Hepatocyte (in vitro differentiated cells): ENCODE measurements around the gene DRAXIN. TPM values are rescaled to one million over a fixed set of nuclear protein-coding genes. Genes with fewer than 3 reads are reported as not detected.

ENCODE experiments used
- DNase-seq: peaks from one replicate; pipeline ENCODE4 v3.0.0-alpha.2; 2016; ENCODE audit warnings: low spot score
- H2AFZ ChIP-seq: fragments of 200-600 bp; sonication (generic); 2 replicates; pipeline ENCODE4 v1.6.0; 2016; ENCODE audit warnings: antibody characterized with exemption, mild to moderate bottlenecking
- H3K27ac ChIP-seq: fragments of 200-600 bp; sonication (generic); 2 replicates; pipeline ENCODE4 v1.5.1; 2016; ENCODE audit warnings: mild to moderate bottlenecking
- H3K27me3 ChIP-seq: fragments of 200-600 bp; sonication (generic); 2 replicates; pipeline ENCODE4 v1.6.1; 2016
- H3K36me3 ChIP-seq: fragments of 200-600 bp; sonication (generic); replicated peaks from 2 replicates; pipeline ENCODE4 v1.5.1; 2016; ENCODE audit warnings: low read depth; ENCODE audit not compliant: insufficient read depth
- H3K4me1 ChIP-seq: fragments of 200-600 bp; sonication (generic); 2 replicates; pipeline ENCODE4 v1.5.1; 2016; ENCODE audit warnings: mild to moderate bottlenecking, moderate library complexity; ENCODE audit not compliant: insufficient read depth
- H3K4me2 ChIP-seq: fragments of 200-600 bp; sonication (generic); 2 replicates; pipeline ENCODE4 v1.6.0; 2016
- H3K4me3 ChIP-seq: fragments of 200-600 bp; sonication (generic); 2 replicates; pipeline ENCODE4 v1.5.1; 2016; ENCODE audit warnings: mild to moderate bottlenecking
- H3K79me2 ChIP-seq: fragments of 200-600 bp; sonication (generic); 2 replicates; pipeline ENCODE4 v1.6.0; 2017; ENCODE audit warnings: mild to moderate bottlenecking
- H3K9me2 ChIP-seq: fragments of 200-600 bp; sonication (generic); replicated peaks from 2 replicates; pipeline ENCODE4 v1.6.0; 2017; ENCODE audit warnings: mild to moderate bottlenecking; ENCODE audit not compliant: insufficient read depth
- H3K9me3 ChIP-seq: fragments of 200-600 bp; sonication (generic); 2 replicates; pipeline ENCODE4 v1.5.1; 2016; ENCODE audit warnings: low read depth, mild to moderate bottlenecking
- H4K20me1 ChIP-seq: fragments of 200-600 bp; sonication (generic); 2 replicates; pipeline ENCODE4 v1.6.0; 2016; ENCODE audit warnings: mild to moderate bottlenecking; ENCODE audit not compliant: insufficient read depth, poor library complexity, severe bottlenecking
- EZH2 ChIP-seq: fragments of 200-600 bp; sonication (generic); IDR thresholded peaks from 2 replicates; pipeline ENCODE4 v1.6.1; 2016; ENCODE audit warnings: antibody characterized with exemption, mild to moderate bottlenecking, borderline replicate concordance
- EZH2phosphoT487 ChIP-seq: fragments of 200-600 bp; sonication (generic); IDR thresholded peaks from one replicate; pipeline ENCODE4 v1.6.1; 2018; ENCODE audit warnings: antibody characterized with exemption, mild to moderate bottlenecking, low read depth, moderate library complexity; ENCODE audit not compliant: unreplicated experiment, severe bottlenecking
- WGBS: methylation state at CpG from one replicate; pipeline ENCODE4 v1.1.6; 2016; ENCODE audit warnings: low lambda C conversion rate; ENCODE audit errors: missing lambda C conversion rate; 5-methylcytosine and 5-hydroxymethylcytosine counted together
- polyA plus RNA-seq: library from polyadenylated mRNA; unstranded; fragments of >200 nt; fragmentation: Nextera tagmentation; extraction: Ambion mirVana; gene quantifications from 2 replicates; pipeline ENCODE4 v1.2.1, GENCODE V29; 2016
- total RNA-seq: library from RNA; depleted of rRNA; stranded (reverse); fragments of >200 nt; gene quantifications from 2 replicates; pipeline ENCODE4 v1.2.3, GENCODE V29; 2014
- TF ChIP-seq, protein P1 (sequence below): fragments of 200-600 bp; sonication (generic); IDR thresholded peaks from 2 replicates; pipeline ENCODE4 v1.5.1; 2016; ENCODE audit warnings: antibody characterized with exemption, mild to moderate bottlenecking; ENCODE audit not compliant: poor library complexity

Gene DRAXIN
- total and polyA plus RNA-seq, 2 experiments from 2014 or later, result 0.60 TPM; not detected in 1

DNA sequence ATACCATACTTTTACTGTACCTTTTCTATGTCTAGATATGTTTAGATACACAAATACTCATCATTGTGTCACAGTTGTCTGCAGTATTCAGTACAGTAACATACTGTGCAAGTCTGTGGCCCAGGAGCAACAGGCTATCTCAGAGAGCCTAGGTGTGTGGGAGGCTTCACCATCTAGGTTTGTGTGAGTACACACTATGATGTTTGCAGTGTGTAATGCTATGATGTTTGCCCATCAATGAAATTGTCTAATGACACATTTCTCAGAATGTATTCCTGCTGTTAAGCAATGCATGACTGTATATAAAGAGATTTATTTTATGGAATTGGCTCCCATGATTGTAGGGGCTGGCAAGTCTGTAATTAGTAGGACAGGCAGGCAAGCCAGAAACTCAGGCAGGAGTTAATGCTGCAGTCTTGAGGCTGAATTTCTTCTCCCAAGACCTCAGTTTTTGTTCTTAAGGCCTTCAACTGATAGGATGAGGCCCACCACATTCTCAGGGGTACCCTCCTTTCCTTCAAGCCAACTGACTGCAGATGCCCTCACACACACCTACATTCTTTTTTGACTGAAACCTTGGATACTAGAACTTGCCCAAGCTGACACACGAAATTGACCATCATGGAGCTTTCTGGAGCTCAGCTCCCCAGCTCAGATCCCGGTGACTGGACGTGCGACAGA, 36.8 kb downstream of the DRAXIN start:
- H2AFZ ChIP-seq, result no peak overlapping the region
- H3K36me3 ChIP-seq, result no peaks in the 10 kb centered on the region
- no peaks in the 10 kb centered on the region for H3K79me2 ChIP-seq
- no peaks in the 10 kb centered on the region for H3K9me3 ChIP-seq
- no peaks in the 10 kb centered on the region for H3K27me3 ChIP-seq
- 100% methylated on average over 4 of the region's 4 CpGs for WGBS
- no peak for TF ChIP-seq EZH2
- TF ChIP-seq, protein P1, sequence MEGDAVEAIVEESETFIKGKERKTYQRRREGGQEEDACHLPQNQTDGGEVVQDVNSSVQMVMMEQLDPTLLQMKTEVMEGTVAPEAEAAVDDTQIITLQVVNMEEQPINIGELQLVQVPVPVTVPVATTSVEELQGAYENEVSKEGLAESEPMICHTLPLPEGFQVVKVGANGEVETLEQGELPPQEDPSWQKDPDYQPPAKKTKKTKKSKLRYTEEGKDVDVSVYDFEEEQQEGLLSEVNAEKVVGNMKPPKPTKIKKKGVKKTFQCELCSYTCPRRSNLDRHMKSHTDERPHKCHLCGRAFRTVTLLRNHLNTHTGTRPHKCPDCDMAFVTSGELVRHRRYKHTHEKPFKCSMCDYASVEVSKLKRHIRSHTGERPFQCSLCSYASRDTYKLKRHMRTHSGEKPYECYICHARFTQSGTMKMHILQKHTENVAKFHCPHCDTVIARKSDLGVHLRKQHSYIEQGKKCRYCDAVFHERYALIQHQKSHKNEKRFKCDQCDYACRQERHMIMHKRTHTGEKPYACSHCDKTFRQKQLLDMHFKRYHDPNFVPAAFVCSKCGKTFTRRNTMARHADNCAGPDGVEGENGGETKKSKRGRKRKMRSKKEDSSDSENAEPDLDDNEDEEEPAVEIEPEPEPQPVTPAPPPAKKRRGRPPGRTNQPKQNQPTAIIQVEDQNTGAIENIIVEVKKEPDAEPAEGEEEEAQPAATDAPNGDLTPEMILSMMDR, result no peak
- no peak for TF ChIP-seq EZH2phosphoT487
- H3K27ac ChIP-seq, result no peak overlapping the region
- H3K4me1 ChIP-seq, result peaks cover 23% of the 10 kb centered on the region
- no peaks in the 10 kb centered on the region for H3K9me2 ChIP-seq
- H3K4me3 ChIP-seq, result no peak overlapping the region
- H3K4me2 ChIP-seq, result no peak overlapping the region
- DNase-seq, result no peak
- no peaks in the 10 kb centered on the region for H4K20me1 ChIP-seq

DNA sequence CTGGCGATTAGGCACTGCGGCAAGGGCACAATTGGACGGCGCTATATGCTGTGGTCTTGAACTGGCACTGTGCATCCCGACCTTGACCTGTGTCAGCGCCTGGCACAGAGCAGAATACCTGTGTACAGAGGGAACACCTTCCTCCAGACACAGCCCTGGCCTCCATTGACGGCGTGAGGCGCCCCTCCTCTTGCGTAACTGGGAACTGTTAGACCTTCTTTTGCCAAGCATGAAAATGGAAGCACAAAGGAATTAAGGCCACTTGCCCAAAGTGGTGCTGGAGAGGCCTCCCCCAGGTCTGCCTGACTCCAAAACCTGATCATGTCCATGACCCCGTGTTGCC, 37.6 kb downstream of the DRAXIN start:
- no peaks in the 10 kb centered on the region for H3K36me3 ChIP-seq
- H4K20me1 ChIP-seq, result no peaks in the 10 kb centered on the region
- no peaks in the 10 kb centered on the region for H3K79me2 ChIP-seq
- no peak overlapping the region for H3K4me3 ChIP-seq
- no peak overlapping the region for H3K27ac ChIP-seq
- no peak for DNase-seq
- no peak overlapping the region for H2AFZ ChIP-seq
- H3K9me3 ChIP-seq, result no peaks in the 10 kb centered on the region
- H3K4me2 ChIP-seq, result no peak overlapping the region
- TF ChIP-seq, protein P1, result no peak
- no peak for TF ChIP-seq EZH2phosphoT487
- no peak for TF ChIP-seq EZH2
- WGBS, result 95% methylated on average over 11 of the region's 11 CpGs
- H3K27me3 ChIP-seq, result no peaks in the 10 kb centered on the region
- no peaks in the 10 kb centered on the region for H3K9me2 ChIP-seq
- H3K4me1 ChIP-seq, result peaks cover 23% of the 10 kb centered on the region

DNA sequence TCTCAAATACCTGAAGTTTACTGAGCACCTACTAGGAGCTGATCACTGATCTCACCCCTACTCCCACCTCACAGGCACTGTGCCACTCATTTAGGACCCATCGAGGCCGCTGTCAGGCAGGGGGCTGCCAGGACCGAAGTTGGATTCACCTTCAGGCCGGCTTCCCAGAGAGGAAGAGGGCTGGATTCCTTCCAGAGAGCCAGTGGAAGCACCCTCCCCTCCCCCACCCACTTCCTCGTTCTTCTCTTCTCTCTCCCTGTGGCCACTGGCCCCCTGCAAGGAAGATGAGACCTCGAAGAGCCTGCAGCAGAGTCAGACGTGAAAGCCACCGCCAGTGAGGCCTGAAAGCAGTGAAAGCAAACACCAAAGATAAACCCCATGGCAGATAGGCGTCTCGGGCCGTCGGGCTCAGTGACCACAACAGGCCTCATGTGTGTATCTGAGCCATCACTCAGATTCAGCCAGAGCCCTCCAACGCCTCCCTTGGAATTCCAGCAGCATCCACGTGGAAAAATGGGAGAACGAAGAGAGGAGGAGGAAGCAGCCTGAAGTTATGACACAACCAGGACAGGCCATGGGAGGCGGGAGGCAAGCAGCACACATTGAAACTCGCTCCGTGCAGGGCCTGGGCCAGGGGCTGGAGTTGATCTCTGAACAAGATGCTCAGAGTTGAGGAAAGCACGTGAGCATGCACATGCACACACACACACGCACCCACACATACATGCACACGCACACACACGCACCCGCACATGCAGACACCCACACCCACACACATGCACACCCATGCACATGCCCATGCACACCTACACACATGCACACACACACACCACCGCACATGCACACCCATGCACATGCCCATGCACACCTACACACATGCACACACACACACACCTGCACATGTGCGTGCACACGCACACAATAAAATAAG, 38.3 kb downstream of the DRAXIN start:
- TF ChIP-seq, protein P1, result no peak
- no peak for TF ChIP-seq EZH2phosphoT487
- TF ChIP-seq EZH2, result no peak
- no peak overlapping the region for H2AFZ ChIP-seq
- H3K27ac ChIP-seq, result no peak overlapping the region
- no peaks in the 10 kb centered on the region for H3K36me3 ChIP-seq
- DNase-seq, result peak; percentile 38
- no peaks in the 10 kb centered on the region for H3K9me2 ChIP-seq
- no peaks in the 10 kb centered on the region for H3K79me2 ChIP-seq
- WGBS, result 57% methylated on average over 25 of the region's 26 CpGs
- H3K27me3 ChIP-seq, result no peaks in the 10 kb centered on the region
- H3K4me2 ChIP-seq, result no peak overlapping the region
- no peaks in the 10 kb centered on the region for H3K9me3 ChIP-seq
- H3K4me3 ChIP-seq, result no peak overlapping the region
- H4K20me1 ChIP-seq, result no peaks in the 10 kb centered on the region
- H3K4me1 ChIP-seq, result peaks cover 23% of the 10 kb centered on the region
